Measurements from ENCODE around the gene PPP6R3.
"Not testable (repeated sequence)": the region's sequence is repeated elsewhere in the genome, so short reads cannot be mapped to it uniquely, and the experiment has no call there.

PPP6R3 gene

DNA sequence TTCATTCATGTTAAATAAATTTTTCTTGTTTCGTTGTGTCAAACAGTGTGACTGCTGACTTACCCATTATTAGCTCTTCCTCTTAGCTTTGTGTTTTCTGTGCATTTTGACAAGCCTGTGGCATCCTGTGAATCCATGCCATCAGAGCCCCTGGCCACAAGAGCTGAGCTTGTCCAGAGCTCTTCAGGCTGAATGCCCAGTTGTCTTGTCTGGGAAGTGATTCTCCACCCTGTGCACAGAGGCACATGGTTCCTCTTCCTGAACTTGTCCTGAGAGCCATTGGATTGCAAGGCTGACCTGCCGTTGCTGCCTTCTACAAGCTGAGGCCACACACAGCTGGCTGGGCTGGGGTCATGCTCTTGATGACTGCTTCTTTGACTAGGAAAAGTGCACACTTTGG lies 64.1 kb downstream of the PPP6R3 start:
- no peak for DNase-seq (ENCODE audit: low read depth in 2 of 2)

DNA sequence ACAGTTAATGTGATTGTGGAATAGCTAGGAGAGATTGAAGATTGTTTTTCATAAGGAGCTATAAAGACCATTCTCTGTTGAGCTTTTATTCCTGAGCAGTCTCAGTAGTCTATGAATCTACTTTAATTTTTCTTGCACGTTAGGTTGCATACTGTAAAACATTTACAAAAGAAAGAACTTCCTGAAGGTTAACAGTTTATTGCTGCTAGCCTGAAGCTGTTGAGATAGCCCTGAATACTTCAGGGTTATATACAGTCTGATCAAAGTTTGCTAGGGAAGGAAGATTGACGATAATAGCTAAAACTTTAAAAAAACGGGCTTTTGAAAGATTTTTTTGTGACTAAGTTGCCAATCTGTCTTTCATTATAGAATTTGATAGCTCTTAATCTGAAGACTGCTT lies 64.8 kb downstream of the PPP6R3 start:
- DNase-seq (ENCODE audit: low read depth in 2 of 2) = no peak

DNA sequence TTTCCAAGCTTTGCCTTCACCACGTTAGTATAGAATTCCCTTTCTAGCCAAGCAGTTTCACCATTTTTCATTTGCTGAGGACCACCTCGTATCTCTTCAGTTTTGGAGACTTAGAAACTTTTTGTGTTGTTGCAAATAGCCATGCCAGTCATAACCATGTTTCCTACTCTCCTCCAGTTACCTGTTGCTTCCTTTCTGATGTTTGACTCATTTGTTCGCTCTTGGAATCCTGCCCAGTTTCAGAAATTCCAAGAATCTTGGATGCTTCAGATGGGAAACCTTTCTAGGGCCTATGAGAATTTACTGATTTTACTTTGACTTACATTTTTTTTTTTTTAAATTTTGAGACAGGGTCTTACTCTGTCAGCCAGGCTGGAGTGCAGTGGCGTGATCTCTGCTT lies 65.4 kb downstream of the PPP6R3 start:
- DNase-seq (ENCODE audit: low read depth in 2 of 2) = no peak

DNA sequence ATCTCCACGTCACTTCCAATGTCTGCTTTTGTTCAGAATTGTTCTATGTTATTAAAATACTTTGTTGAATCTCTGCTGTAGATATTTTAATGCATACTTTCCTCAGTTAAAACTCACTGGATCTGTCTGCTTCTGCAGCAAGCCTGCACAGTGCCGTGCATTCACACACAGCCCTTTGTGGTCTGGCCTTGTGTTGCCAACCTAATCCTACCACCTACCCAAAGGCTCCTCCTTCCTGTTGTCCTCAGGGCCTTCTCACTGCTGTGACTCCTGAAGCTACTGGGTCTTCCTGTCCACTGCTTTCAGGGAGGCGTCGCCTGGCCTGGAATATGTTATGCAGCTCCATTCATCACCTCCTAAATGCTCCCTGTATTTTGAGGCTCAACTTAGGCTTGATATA lies 67.0 kb downstream of the PPP6R3 start:
- DNase-seq (ENCODE audit: low read depth in 2 of 2) = no peak

DNA sequence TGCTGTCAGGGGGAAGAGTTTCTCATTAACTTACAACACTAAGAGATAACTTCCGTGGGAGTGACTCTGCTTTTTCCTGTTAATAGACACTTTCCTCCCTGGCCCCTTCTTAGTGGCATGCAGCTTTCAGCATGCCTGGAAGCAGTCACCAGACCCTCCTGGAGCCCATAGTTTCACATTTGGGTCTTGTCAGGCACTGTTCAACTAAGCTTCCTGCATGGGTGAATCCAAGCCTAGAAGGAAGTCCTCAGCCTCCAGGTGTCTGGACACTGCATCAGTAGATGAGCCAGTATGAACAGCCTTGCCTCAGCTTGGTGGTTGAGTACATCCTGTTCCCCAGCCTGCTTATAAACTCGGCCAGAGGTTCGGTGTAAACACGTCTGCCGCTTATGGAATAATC lies 68.1 kb downstream of the PPP6R3 start:
- DNase-seq (ENCODE audit: low read depth in 2 of 2) = no peak

DNA sequence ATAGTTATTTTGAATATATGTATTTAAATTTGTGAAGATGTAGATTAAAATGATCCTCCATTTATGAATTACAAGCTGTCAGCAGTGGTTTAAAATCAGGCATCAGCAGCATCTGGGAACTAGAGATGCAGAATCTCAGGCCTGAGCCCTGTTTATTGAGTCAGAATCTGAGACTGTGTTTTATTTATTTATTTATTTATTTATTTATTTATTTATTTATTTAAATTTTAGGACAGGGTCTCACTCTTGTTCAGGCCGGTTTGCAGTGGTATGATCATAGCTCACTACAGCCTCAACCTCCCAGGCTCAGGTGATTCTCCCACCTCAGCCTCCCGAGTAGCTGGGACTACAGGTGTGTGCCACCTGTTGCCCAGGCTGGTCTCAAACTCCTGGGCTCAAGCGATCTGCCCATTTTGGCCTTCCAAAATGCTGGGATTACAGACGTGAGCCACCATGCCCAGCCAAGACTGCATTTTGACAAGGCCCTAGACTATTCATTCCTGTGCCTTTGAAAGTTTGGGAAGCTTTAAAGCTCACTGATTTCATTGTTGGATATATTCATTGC lies 70.7 kb downstream of the PPP6R3 start:
- DNase-seq (ENCODE audit: low read depth in 2 of 2) = no peak

DNA sequence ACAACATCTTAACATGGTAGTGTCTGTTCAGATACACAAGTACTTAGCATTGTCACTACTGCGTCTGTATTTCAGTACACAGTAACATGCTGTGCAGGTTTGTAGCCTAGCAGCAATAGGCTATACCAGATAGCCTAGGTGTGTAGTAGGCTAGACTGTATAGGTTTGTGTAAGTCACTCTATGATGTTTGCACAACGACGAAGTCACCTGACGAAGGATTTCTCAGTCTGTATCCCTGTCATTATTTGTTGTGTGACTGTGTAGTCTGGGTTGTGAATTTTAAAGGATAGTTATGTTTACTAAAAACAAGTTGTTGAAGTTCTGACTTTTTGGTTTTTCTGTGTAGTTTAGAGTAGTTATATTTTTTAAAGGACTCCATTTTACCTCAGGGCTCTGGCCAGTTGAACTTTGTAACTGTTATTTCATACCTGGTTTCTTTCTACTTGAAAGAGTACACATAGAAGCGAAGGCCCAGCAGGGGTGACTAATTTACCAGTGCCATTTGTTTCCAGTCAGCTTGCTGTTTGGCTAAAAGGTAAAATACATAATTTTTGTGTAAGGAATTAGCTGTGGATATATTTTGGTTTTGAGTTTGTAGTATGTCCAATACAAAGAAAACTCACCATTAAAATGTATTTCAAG lies 72.3 kb downstream of the PPP6R3 start:
- no peak for DNase-seq (ENCODE audit: low read depth in 2 of 2)

DNA sequence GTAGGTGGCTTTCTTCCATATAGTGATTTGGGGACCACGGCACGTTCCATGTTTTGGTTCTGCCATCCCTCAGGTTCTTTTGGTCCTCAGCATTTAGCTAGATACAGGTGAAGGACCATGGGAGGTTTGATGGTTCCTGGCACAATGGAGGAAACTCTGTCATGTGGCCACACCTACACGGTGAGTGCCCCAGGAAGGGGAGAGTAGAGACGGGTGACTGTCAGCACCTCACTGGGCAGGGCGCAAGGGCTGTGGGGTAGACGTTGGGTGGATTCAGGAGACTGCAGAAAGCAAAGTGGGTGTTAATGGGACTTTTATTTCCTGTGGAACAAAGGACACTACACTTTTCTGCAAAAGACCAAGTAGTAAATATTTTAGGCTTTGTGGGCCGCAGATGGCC lies 73.4 kb downstream of the PPP6R3 start:
- no peak for DNase-seq (ENCODE audit: low read depth in 2 of 2)

DNA sequence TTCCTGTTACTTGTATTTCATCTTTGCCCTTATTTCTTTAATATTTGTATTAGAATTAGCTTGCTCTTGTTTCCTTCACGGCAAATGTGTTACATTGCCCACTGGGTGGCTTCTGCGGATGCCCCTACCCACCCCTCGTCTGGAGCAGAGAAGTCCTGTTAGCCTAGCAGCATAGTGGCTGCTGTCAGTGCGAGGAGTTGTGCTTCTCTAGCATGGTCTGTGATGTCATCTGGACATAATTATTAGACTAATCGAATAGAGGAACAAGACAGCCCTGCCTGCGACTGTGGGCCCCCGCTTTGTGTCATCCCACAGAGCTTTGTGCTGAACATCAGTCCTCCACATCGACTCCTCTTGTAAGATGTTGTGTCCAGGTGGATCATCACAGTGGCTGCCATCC lies 74.5 kb downstream of the PPP6R3 start:
- DNase-seq (ENCODE audit: low read depth in 2 of 2) = no peak

DNA sequence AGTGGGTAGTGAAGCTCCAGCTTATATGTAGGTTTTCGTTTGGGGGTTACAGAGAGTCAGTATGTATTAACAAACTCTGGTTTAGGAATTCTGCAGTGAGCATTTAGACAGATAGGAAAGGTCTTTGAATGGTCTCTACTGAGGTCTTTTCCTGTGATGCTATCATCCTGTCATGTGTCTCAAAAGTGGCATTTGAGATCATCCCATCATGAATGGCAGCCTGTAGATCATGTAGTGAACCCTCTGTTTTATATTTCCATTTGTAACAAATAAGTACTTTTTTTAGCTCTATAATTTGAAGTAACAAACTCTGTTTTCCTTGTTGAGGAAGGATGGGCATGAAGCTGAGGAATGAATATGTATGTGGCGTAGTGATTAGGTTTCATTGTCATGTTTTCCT lies 76.2 kb downstream of the PPP6R3 start:
- DNase-seq (ENCODE audit: low read depth in 2 of 2) = no peak

DNA sequence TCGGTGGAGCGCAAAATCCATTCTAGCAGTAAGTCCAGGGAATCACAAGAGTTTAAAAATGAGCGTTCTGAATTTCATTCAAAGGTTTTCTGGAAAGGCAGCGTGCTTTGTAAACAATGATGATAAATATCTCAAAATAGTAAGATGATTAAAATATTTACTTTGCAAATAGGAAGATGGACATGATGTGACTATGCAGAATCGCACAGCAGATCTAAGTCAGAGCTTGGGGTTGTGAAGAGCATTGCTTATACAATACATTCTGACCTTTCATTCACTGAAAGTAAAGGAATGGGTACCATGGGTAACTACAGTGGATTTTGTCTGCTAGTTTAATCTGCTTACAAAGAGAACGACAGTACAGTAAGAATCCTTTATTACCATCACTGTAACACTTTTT lies 77.5 kb downstream of the PPP6R3 start:
- DNase-seq (ENCODE audit: low read depth in 2 of 2) = no peak

DNA sequence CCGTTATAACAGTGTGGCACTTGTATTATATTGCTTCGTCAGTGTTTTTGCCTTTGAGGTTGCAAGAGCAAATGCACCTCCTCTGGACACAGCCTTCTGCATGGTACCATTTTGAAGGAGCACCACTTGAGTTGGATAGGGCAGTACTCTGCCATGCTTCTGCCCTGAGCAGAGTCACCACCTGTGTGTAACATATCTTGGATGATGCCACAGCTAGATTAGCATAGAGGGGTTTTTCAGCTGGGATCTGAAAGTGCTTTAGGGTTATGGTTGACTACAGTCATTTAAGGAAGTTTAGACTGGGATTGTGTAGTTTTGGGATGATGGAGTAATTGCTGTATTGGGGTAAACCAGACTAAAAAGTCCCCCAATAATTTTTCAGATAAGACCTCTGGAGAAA lies 78.8 kb downstream of the PPP6R3 start:
- DNase-seq (ENCODE audit: low read depth in 2 of 2) = no peak

DNA sequence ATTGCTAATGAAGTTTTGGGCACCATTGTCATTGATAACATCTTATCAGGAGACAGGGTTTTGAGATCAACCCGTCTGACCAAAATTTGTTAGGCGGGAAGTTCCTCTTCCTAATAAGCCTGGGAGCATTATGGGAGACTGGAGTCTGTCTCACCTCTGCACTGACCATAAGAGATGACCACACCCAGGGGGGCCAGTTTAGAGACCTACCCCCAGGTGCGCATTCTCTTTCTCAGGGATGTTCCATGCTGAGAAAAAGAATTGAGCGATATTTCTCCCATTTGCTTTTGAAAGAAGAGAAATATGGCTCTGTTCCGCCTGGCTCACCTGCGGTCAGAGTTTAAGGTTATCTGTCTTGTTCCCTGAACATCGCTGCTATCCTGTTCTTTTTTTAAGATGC lies 80.0 kb downstream of the PPP6R3 start:
- DNase-seq (ENCODE audit: low read depth in 2 of 2) = not testable (repeated sequence)

DNA sequence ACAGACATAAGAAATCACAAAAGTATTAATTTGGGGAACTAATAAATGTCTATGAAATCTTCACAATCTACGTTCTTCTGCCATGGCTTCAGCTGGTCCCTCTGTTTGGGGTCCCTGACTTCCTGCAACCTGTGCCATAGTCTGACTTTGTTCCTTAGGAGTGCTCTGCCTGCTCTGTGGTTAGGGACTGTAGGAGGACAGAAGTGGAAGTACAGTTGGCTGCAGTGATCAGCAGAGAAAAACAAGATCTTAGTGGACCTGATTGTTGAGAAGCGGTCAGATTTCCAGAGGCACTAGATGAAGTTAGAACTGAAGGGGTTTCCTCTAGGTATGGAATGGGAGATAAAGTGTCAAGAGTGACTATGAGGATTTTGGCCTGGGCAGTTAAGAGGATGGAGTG lies 80.6 kb downstream of the PPP6R3 start:
- DNase-seq (ENCODE audit: low read depth in 2 of 2) = no peak

DNA sequence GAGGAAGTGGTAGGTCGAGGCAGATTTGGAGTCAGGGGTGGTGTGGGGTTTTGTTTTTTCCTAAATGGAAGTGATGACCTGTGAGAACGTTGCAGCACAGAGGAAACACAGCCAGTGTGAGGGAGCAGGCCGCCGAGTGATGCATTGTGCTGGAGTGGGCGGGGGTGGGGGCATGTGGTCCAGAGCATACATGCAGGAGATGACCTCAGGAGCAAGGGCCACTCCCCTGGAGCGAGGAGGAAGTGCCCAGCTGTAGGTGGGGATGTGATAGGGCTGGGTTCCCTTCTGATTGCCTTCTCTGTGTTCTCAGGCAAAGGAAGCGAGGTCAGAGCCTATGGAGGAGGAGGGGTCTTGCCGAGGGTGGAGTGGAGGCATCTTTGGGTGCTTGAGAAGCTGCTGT lies 81.4 kb downstream of the PPP6R3 start:
- no peak for DNase-seq (ENCODE audit: low read depth in 2 of 2)

DNA sequence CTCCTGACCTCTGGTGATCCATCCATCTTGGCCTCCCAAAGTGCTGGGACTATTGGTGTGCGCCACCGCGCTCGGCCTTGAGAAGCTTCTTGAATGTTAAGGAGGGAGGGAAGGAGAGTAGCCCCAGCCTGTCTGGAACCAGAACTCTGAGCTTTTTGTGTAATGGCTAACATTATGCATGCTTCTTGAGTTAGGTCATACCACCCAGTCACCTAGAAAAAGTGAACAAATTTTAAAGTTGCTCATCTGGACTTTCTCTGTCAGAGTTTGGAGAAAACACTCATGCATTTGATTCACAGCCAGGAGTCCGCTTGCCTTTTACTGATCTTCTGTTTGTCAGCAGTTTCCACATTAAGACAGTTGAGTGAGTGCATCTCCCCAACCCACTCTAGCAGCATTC lies 82.1 kb downstream of the PPP6R3 start:
- no peak for DNase-seq (ENCODE audit: low read depth in 2 of 2)

DNA sequence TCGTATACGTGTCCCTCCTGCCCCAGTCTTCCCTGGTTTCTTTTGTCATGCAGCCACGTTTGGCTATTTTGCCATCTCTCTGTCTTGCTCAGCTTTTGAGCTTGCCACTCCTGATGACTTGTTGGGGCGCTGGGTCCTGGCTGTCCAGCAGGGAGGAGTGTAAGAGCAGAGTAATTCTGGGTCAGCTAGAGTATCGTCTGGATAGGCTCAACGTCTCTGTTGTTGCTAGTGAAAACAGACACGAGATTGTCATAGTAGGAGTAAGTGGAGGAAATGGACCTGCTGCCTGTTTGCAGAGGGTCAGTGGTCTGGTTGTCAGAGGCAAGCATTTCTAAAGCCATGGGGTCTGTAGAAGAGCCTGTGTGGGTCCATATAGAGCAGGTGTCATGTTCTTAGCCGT lies 83.0 kb downstream of the PPP6R3 start:
- DNase-seq (ENCODE audit: low read depth in 2 of 2) = no peak

DNA sequence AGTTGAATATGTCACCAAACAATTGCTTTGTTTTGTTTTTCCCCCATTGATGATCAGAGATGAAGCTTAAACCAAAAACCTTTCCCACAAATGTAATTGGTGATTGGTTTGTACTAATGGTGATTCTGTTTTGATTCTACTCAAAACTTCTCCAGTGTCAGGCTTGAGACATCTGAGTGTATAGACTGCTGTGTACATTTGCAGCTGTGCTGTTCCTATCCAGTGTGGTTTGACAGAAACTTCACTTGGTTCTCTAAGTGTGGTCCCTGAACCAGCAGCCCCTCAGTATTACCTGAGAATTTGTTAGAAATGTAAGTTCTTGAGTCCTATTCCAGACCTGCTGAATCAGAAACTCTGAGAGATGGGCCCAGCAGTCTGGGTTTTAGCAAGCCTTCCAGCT lies 84.8 kb downstream of the PPP6R3 start:
- no peak for DNase-seq (ENCODE audit: low read depth in 2 of 2)

DNA sequence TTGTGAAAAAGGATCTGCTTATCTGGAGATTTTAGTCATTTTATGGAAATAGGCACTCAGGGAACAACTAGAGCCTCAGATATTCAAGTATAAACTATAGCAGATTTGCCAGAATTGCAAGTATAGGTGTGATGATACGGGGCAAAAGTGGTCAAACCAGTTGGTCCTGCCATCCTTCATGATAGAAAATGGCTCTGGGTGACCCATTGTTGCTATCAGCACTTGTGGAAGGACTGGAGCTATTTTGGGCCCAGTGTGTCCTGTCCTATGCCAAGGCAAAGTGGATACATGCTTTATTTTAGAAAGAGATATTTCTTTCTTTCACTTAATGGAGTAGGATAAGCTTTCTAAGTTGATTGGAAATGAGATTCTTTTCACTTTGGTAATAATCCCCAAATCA lies 85.2 kb downstream of the PPP6R3 start:
- DNase-seq (ENCODE audit: low read depth in 2 of 2) = no peak

DNA sequence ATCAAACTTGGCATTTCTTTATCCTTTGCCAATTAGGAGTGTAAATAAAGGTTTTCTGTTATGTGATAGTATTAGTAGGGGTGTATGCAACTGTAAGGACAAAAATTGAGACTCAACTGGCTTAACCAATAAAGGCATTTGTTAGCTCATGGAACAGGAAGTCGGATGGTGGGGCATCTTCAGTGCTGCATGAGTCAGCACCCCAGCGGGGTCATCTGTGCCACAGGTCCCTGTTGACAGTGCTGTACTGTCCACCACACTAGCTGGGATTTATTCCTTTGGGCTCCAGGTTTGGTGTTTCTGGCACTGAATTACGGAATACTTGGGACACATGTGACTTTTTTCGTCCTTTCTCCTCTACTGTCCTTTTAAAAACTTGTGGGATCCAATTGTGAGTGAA lies 86.0 kb downstream of the PPP6R3 start:
- DNase-seq (ENCODE audit: low read depth in 2 of 2) = no peak

DNA sequence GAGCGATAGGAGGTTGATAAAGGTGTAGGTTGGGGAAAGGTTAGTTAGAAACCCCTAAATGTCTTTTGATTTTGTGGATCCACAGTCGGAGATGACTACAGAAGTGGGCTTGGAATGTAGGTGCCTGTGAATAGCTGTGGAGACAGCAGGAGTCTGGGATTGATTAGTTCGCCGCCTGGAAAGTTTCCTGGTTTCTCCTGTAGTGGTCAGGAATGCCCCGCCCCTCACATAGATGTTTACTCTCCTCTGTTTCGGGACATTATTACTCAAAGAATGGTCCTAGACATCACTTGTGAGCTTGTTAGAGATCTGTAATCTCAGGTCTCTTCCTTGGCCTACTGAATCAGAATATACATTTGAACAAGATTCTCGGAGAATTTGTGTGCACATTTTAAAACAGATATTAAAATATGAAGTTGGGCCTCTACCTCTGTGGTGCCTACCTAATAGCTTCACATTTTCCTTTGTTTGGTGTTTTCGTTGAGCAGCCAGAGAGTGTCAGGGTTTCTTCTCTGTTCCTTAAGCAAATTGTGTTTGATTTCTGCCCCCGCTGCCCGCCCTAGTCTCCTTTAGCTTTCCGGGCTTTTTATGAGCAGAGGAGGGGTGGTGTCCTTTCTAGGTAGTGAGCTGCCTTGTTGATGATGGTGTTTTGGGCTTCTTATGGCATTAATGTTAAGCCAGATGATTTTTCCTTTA lies 89.4 kb downstream of the PPP6R3 start:
- no peak for DNase-seq (ENCODE audit: low read depth in 2 of 2)

DNA sequence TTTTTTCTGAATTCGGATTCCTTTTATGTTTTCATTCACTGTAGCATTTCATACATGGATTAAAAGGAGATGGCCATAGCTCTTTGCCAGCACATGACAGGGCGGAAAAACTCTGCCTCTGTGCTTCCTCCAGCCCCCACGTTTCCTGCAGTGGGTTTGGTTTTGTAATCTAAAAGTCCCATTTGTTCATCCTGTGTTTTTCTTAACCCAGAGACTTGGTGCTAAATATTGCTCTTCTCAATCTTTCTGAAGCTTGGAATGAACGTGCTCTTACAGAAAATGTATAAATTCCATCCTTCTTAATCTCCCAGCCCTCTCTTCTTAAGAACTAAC lies 89.9 kb downstream of the PPP6R3 start:
- DNase-seq (ENCODE audit: low read depth in 2 of 2) = peak; percentile 19 to 25

DNA sequence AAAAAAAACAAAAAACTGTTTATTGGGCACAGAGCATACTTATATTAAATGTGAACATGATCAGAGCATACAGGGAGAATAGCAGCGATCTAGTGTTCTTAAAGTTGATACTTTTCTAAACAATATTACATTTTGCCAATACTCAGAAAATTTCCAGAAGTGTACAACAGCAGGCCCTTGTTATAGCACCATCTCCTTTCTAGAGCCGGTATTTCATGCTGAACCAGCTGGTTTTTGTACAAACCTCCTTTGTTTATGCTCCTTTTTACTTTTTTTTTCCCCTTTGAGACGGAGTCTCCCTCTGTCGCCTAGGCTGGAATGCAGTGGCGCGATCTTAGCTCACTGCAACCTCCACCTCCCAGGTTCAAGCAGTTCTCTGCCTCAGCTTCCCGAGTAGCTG lies 90.7 kb downstream of the PPP6R3 start:
- DNase-seq (ENCODE audit: low read depth in 2 of 2) = no peak

DNA sequence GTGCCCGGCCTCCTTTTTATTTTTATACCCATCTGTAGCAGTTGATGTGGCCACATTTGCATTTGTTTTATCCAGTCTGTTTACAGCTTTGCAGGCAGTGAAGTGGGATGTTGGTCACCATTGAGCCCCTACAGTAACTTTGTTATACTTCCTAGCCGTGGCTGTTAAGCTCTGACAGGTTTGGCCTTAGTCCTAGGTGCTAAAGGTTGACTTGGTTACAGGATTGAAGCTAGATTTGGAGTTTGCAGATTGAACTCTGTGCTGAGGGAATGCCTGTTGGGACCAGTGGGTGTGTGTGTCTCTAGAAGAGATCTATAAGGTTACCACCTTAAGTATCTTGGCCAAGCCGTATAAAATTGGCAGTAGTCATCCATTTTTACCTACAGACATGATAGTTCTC lies 91.2 kb downstream of the PPP6R3 start:
- no peak for DNase-seq (ENCODE audit: low read depth in 2 of 2)
